Osteoblast (primary cell): Measurements from ENCODE around the gene CWC15. TPM values are rescaled to one million over a fixed set of nuclear protein-coding genes. Genes with fewer than 3 reads are reported as not detected.

Source experiments
- DNase-seq: peaks from one replicate; pipeline ENCODE4 v3.0.0; 2011; ENCODE audit warnings: low spot score, mixed read lengths; ENCODE audit not compliant: insufficient read length; ENCODE audit errors: missing footprints
- H2AFZ ChIP-seq: 2 replicates; pipeline ENCODE4 v1.6.0; 2011; ENCODE audit warnings: mild to moderate bottlenecking, low read length
- H3K27ac ChIP-seq: 2 replicates; pipeline ENCODE4 v1.5.1; 2011; ENCODE audit warnings: mild to moderate bottlenecking, low read depth, low read length, moderate library complexity
- H3K27me3 ChIP-seq: 2 replicates; pipeline ENCODE4 v1.6.0; 2012; ENCODE audit warnings: mild to moderate bottlenecking, control low read depth, inconsistent platforms, low read length, moderate library complexity; ENCODE audit not compliant: insufficient read depth
- H3K36me3 ChIP-seq: 2 replicates; pipeline ENCODE4 v1.5.1; 2011; ENCODE audit warnings: mild to moderate bottlenecking, low read length, control low read depth, moderate library complexity; ENCODE audit not compliant: insufficient read depth
- H3K4me1 ChIP-seq: 2 replicates; pipeline ENCODE4 v1.5.1; 2011; ENCODE audit warnings: mild to moderate bottlenecking, low read length, control low read depth, moderate library complexity; ENCODE audit not compliant: insufficient read depth
- H3K4me2 ChIP-seq: 2 replicates; pipeline ENCODE4 v1.6.0; 2011; ENCODE audit warnings: mild to moderate bottlenecking, low read length; ENCODE audit not compliant: insufficient read depth
- H3K4me3 ChIP-seq: fragments of 200-600 bp; sonication (generic); 3 replicates; pipeline ENCODE4 v1.5.1; 2012; ENCODE audit warnings: mild to moderate bottlenecking, low read length, inconsistent platforms; ENCODE audit not compliant: insufficient read depth
- H3K79me2 ChIP-seq: 2 replicates; pipeline ENCODE4 v1.6.0; 2012; ENCODE audit warnings: mild to moderate bottlenecking, low read length, control low read depth, inconsistent platforms; ENCODE audit not compliant: insufficient read depth
- H3K9me3 ChIP-seq: 2 replicates; pipeline ENCODE4 v1.5.1; 2011; ENCODE audit warnings: low read depth, low read length, control low read depth
- H4K20me1 ChIP-seq: 2 replicates; pipeline ENCODE4 v1.6.0; 2012; ENCODE audit warnings: mild to moderate bottlenecking, low read length, control low read depth; ENCODE audit not compliant: insufficient read depth
- CTCF ChIP-seq: IDR thresholded peaks from 2 replicates; pipeline ENCODE4 v1.5.1; 2011; ENCODE audit warnings: mild to moderate bottlenecking, low read depth, low read length, moderate library complexity; ENCODE audit errors: extremely low read depth
- total RNA-seq: library from RNA; depleted of rRNA; stranded (reverse); fragments of >200 nt; gene quantifications from 2 replicates; pipeline ENCODE4 v1.2.3, GENCODE V29; 2012

Gene CWC15
- total RNA-seq, 1 donor = 32.9 TPM

GRCh38 chr11:95011376-95011775 is 38.0 kb upstream of the CWC15 start:
- Histone ChIP-seq H4K20me1 (no peaks in the 10 kb centered on the region), H3K36me3 (no peaks in the 10 kb centered on the region), H3K4me3 (no peak overlapping the region), H3K4me1 (no peaks in the 10 kb centered on the region), H3K9me3 (no peaks in the 10 kb centered on the region), H3K79me2 (no peaks in the 10 kb centered on the region), H3K27ac (no peak overlapping the region), H3K4me2 (no peak overlapping the region), H3K27me3 (peaks cover 17% of the 10 kb centered on the region), H2AFZ (no peak overlapping the region)
- DNase-seq = no peak
- no peak for TF ChIP-seq CTCF

GRCh38 chr11:95005642-95006041 is 32.3 kb upstream of the CWC15 start:
- DNase-seq = no peak
- Histone ChIP-seq H3K27ac (no peak overlapping the region), H3K4me2 (no peak overlapping the region), H3K9me3 (no peaks in the 10 kb centered on the region), H3K4me1 (no peaks in the 10 kb centered on the region), H3K27me3 (peaks cover 13% of the 10 kb centered on the region), H2AFZ (no peak overlapping the region), H3K79me2 (no peaks in the 10 kb centered on the region), H3K4me3 (no peak overlapping the region), H3K36me3 (no peaks in the 10 kb centered on the region), H4K20me1 (no peaks in the 10 kb centered on the region)
- TF ChIP-seq CTCF = no peak

- H4K20me1 ChIP-seq = no peaks in the 10 kb centered on the region
- TF ChIP-seq CTCF = no peak
- H3K9me3 ChIP-seq = no peaks in the 10 kb centered on the region
- DNase-seq = no peak
- no peak overlapping the region for H3K4me3 ChIP-seq
- H3K27me3 ChIP-seq = peaks cover 6% of the 10 kb centered on the region
- no peaks in the 10 kb centered on the region for H3K4me1 ChIP-seq
- no peak overlapping the region for H3K27ac ChIP-seq
- no peak overlapping the region for H2AFZ ChIP-seq
- no peaks in the 10 kb centered on the region for H3K36me3 ChIP-seq
- H3K4me2 ChIP-seq = no peak overlapping the region
- no peaks in the 10 kb centered on the region for H3K79me2 ChIP-seq
These were observed 30.4 kb upstream of the CWC15 start for GRCh38 chr11:95003716-95004115.

- H3K27ac ChIP-seq = no peak overlapping the region
- no peak for DNase-seq
These were observed 24.9 kb upstream of the CWC15 start for GRCh38 chr11:94998285-94998684.

More at GRCh38 chr11:94998285-94998684, 24.9 kb upstream of the CWC15 start:
- H3K4me2 ChIP-seq = no peak overlapping the region
- H3K27me3 ChIP-seq = no peaks in the 10 kb centered on the region
- H3K79me2 ChIP-seq = no peaks in the 10 kb centered on the region
- H3K4me3 ChIP-seq = no peak overlapping the region
- no peak overlapping the region for H2AFZ ChIP-seq
- no peaks in the 10 kb centered on the region for H3K36me3 ChIP-seq
- H4K20me1 ChIP-seq = no peaks in the 10 kb centered on the region
- TF ChIP-seq CTCF = no peak
- H3K4me1 ChIP-seq = no peaks in the 10 kb centered on the region
- H3K9me3 ChIP-seq = no peaks in the 10 kb centered on the region
